Measurements from ENCODE around the gene ARFGEF3. TPM values are rescaled to one million over a fixed set of nuclear protein-coding genes. Genes with fewer than 3 reads are reported as not detected.

ARFGEF3 gene
- total RNA-seq, 1 experiment from 2014 or later, result 20.1 TPM

DNA sequence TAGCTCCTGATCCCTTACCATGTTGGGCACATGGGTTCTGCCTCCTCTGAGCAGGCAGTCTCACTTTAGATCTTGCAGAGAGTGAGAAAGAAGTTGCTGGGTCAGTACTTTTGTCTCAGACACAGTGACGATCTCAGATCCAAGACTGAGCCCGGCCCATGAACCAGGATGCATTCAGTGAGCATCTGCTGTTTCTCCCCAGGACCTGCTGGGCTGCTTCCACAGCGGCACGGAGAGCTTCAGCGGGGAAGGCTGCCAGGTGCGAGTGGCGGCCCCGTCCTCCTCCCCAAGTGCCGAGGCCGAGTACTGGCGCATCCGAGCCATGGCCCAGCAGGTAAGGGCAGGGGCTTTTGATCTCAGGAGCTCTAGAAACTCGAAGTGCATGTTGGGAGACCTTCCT is 162.1 kb downstream of the ARFGEF3 start (continued):
- TF ChIP-seq, protein P1, sequence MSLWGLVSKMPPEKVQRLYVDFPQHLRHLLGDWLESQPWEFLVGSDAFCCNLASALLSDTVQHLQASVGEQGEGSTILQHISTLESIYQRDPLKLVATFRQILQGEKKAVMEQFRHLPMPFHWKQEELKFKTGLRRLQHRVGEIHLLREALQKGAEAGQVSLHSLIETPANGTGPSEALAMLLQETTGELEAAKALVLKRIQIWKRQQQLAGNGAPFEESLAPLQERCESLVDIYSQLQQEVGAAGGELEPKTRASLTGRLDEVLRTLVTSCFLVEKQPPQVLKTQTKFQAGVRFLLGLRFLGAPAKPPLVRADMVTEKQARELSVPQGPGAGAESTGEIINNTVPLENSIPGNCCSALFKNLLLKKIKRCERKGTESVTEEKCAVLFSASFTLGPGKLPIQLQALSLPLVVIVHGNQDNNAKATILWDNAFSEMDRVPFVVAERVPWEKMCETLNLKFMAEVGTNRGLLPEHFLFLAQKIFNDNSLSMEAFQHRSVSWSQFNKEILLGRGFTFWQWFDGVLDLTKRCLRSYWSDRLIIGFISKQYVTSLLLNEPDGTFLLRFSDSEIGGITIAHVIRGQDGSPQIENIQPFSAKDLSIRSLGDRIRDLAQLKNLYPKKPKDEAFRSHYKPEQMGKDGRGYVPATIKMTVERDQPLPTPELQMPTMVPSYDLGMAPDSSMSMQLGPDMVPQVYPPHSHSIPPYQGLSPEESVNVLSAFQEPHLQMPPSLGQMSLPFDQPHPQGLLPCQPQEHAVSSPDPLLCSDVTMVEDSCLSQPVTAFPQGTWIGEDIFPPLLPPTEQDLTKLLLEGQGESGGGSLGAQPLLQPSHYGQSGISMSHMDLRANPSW (CRISPR knock-in tag; conservative IDR thresholded peaks at IDR 0.05; ENCODE audit: low read depth), result no peak
- TF ChIP-seq, protein P2, sequence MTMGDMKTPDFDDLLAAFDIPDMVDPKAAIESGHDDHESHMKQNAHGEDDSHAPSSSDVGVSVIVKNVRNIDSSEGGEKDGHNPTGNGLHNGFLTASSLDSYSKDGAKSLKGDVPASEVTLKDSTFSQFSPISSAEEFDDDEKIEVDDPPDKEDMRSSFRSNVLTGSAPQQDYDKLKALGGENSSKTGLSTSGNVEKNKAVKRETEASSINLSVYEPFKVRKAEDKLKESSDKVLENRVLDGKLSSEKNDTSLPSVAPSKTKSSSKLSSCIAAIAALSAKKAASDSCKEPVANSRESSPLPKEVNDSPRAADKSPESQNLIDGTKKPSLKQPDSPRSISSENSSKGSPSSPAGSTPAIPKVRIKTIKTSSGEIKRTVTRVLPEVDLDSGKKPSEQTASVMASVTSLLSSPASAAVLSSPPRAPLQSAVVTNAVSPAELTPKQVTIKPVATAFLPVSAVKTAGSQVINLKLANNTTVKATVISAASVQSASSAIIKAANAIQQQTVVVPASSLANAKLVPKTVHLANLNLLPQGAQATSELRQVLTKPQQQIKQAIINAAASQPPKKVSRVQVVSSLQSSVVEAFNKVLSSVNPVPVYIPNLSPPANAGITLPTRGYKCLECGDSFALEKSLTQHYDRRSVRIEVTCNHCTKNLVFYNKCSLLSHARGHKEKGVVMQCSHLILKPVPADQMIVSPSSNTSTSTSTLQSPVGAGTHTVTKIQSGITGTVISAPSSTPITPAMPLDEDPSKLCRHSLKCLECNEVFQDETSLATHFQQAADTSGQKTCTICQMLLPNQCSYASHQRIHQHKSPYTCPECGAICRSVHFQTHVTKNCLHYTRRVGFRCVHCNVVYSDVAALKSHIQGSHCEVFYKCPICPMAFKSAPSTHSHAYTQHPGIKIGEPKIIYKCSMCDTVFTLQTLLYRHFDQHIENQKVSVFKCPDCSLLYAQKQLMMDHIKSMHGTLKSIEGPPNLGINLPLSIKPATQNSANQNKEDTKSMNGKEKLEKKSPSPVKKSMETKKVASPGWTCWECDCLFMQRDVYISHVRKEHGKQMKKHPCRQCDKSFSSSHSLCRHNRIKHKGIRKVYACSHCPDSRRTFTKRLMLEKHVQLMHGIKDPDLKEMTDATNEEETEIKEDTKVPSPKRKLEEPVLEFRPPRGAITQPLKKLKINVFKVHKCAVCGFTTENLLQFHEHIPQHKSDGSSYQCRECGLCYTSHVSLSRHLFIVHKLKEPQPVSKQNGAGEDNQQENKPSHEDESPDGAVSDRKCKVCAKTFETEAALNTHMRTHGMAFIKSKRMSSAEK (CRISPR knock-in tag; IDR thresholded peaks at IDR 0.05; ENCODE audit: borderline replicate concordance), result no peak
- TF ChIP-seq, protein P3, sequence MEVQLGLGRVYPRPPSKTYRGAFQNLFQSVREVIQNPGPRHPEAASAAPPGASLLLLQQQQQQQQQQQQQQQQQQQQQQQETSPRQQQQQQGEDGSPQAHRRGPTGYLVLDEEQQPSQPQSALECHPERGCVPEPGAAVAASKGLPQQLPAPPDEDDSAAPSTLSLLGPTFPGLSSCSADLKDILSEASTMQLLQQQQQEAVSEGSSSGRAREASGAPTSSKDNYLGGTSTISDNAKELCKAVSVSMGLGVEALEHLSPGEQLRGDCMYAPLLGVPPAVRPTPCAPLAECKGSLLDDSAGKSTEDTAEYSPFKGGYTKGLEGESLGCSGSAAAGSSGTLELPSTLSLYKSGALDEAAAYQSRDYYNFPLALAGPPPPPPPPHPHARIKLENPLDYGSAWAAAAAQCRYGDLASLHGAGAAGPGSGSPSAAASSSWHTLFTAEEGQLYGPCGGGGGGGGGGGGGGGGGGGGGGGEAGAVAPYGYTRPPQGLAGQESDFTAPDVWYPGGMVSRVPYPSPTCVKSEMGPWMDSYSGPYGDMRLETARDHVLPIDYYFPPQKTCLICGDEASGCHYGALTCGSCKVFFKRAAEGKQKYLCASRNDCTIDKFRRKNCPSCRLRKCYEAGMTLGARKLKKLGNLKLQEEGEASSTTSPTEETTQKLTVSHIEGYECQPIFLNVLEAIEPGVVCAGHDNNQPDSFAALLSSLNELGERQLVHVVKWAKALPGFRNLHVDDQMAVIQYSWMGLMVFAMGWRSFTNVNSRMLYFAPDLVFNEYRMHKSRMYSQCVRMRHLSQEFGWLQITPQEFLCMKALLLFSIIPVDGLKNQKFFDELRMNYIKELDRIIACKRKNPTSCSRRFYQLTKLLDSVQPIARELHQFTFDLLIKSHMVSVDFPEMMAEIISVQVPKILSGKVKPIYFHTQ (CRISPR knock-in tag; IDR thresholded peaks at IDR 0.05), result no peak
- no peak for TF ChIP-seq PRRX2 (CRISPR knock-in tag; IDR thresholded peaks at IDR 0.05)
- TF ChIP-seq, protein P4, sequence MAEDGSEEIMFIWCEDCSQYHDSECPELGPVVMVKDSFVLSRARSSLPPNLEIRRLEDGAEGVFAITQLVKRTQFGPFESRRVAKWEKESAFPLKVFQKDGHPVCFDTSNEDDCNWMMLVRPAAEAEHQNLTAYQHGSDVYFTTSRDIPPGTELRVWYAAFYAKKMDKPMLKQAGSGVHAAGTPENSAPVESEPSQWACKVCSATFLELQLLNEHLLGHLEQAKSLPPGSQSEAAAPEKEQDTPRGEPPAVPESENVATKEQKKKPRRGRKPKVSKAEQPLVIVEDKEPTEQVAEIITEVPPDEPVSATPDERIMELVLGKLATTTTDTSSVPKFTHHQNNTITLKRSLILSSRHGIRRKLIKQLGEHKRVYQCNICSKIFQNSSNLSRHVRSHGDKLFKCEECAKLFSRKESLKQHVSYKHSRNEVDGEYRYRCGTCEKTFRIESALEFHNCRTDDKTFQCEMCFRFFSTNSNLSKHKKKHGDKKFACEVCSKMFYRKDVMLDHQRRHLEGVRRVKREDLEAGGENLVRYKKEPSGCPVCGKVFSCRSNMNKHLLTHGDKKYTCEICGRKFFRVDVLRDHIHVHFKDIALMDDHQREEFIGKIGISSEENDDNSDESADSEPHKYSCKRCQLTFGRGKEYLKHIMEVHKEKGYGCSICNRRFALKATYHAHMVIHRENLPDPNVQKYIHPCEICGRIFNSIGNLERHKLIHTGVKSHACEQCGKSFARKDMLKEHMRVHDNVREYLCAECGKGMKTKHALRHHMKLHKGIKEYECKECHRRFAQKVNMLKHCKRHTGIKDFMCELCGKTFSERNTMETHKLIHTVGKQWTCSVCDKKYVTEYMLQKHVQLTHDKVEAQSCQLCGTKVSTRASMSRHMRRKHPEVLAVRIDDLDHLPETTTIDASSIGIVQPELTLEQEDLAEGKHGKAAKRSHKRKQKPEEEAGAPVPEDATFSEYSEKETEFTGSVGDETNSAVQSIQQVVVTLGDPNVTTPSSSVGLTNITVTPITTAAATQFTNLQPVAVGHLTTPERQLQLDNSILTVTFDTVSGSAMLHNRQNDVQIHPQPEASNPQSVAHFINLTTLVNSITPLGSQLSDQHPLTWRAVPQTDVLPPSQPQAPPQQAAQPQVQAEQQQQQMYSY (CRISPR knock-in tag; IDR thresholded peaks at IDR 0.05), result no peak
- TF ChIP-seq, protein P5, sequence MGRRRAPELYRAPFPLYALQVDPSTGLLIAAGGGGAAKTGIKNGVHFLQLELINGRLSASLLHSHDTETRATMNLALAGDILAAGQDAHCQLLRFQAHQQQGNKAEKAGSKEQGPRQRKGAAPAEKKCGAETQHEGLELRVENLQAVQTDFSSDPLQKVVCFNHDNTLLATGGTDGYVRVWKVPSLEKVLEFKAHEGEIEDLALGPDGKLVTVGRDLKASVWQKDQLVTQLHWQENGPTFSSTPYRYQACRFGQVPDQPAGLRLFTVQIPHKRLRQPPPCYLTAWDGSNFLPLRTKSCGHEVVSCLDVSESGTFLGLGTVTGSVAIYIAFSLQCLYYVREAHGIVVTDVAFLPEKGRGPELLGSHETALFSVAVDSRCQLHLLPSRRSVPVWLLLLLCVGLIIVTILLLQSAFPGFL (CRISPR knock-in tag; IDR thresholded peaks at IDR 0.05; ENCODE audit: borderline replicate concordance), result no peak
- no peak for TF ChIP-seq ZNF232 (CRISPR knock-in tag; IDR thresholded peaks at IDR 0.05)

DNA sequence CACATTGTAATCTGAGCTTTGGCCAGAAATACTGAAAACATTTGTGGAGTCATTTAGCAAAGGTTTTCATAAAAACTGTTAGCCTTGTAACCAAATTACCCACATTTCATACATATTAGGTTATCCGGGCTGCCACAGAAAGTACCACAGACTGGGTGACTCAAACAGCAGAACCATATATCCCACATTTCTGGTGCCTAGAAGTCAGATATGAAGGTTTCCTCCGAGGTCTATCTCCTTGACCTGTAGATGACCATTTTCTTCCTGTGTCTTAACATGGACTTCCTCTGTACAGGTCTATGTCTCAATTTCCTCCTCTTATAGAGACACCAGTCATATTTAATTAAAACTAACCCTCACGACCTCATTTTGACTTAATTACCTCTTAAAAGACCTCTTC is 166.5 kb downstream of the ARFGEF3 start:
- CTCF ChIA-PET, result no interaction called here
- H3K27ac Mint-ChIP-seq, result no peak overlapping the region
- H3K4me3 Mint-ChIP-seq, result no peak overlapping the region
- H3K27me3 Mint-ChIP-seq (ENCODE audit: low read depth), result peaks cover 22% of the 10 kb centered on the region
- peaks cover 10% of the 10 kb centered on the region for H3K9me3 Mint-ChIP-seq
- H3K4me1 Mint-ChIP-seq, result peaks cover 41% of the 10 kb centered on the region
- DNase-seq (ENCODE audit: low spot score) (no peak), ATAC-seq (no peak)
- POLR2A ChIA-PET, result no interaction called here
- H3K36me3 Mint-ChIP-seq, result peaks cover 38% of the 10 kb centered on the region
- TF ChIP-seq FOXJ3 (CRISPR knock-in tag; IDR thresholded peaks at IDR 0.05; ENCODE audit: borderline replicate concordance), result no peak
- TF ChIP-seq, protein P6, sequence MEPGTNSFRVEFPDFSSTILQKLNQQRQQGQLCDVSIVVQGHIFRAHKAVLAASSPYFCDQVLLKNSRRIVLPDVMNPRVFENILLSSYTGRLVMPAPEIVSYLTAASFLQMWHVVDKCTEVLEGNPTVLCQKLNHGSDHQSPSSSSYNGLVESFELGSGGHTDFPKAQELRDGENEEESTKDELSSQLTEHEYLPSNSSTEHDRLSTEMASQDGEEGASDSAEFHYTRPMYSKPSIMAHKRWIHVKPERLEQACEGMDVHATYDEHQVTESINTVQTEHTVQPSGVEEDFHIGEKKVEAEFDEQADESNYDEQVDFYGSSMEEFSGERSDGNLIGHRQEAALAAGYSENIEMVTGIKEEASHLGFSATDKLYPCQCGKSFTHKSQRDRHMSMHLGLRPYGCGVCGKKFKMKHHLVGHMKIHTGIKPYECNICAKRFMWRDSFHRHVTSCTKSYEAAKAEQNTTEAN (CRISPR knock-in tag; IDR thresholded peaks at IDR 0.05), result no peak
- TF ChIP-seq, protein P4 (CRISPR knock-in tag; IDR thresholded peaks at IDR 0.05), result no peak
- TF ChIP-seq JUN (CRISPR knock-in tag; IDR thresholded peaks at IDR 0.05), result no peak
- TF ChIP-seq, protein P5 (CRISPR knock-in tag; IDR thresholded peaks at IDR 0.05; ENCODE audit: borderline replicate concordance), result no peak
- no peak for TF ChIP-seq SMAD3 (CRISPR knock-in tag; IDR thresholded peaks at IDR 0.05; ENCODE audit: borderline replicate concordance)
